HG03575 (cell line): ENCODE results near the gene SOX21.
"Not testable (repeated sequence)": the region's sequence is repeated elsewhere in the genome, so short reads cannot be mapped to it uniquely, and the experiment has no call there.

Source experiments
- ATAC-seq: cut with Tn5 transposase; IDR thresholded peaks from one replicate; pipeline ENCODE4 v1.9.1; 2021; ENCODE audit not compliant: unreplicated experiment, insufficient number of reproducible peaks, low FRiP score; ENCODE audit errors: extremely low read depth

SOX21 gene

GRCh38 chr13:94712287-94712811 lies at the start of gene SOX21:
Gene SOX21, minus strand, starts transcription at chr13:94712545. Its CDS starts 496 bp downstream, at chr13:94712049.
- ATAC-seq: no peak

GRCh38 chr13:94761407-94761806 lies 49.1 kb upstream of the SOX21 start:
- ATAC-seq: no peak

GRCh38 chr13:94759120-94759728 lies 46.9 kb upstream of the SOX21 start:
- ATAC-seq: no peak

GRCh38 chr13:94758436-94758960 lies 46.2 kb upstream of the SOX21 start:
- no peak for ATAC-seq

- ATAC-seq: no peak
Measured at GRCh38 chr13:94753327-94753726, 41.0 kb upstream of the SOX21 start.

GRCh38 chr13:94749162-94749561 lies 36.8 kb upstream of the SOX21 start:
- no peak for ATAC-seq

GRCh38 chr13:94739235-94739634 lies 26.9 kb upstream of the SOX21 start:
- no peak for ATAC-seq

- no peak for ATAC-seq
Measured at GRCh38 chr13:94731028-94731427, 18.7 kb upstream of the SOX21 start.

GRCh38 chr13:94729941-94730340 lies 17.6 kb upstream of the SOX21 start:
- ATAC-seq: not testable (repeated sequence)

GRCh38 chr13:94726425-94726824 lies 14.1 kb upstream of the SOX21 start:
- ATAC-seq: no peak

- no peak for ATAC-seq
Measured at GRCh38 chr13:94722609-94723345, 10.4 kb upstream of the SOX21 start.

- not testable (repeated sequence) for ATAC-seq
Measured at GRCh38 chr13:94718697-94719096, 6.4 kb upstream of the SOX21 start.

GRCh38 chr13:94717916-94718315 lies 5.6 kb upstream of the SOX21 start:
- no peak for ATAC-seq

GRCh38 chr13:94716016-94716415 lies 3.7 kb upstream of the SOX21 start:
- ATAC-seq: no peak

- no peak for ATAC-seq
Measured at GRCh38 chr13:94713561-94714182, 1.3 kb upstream of the SOX21 start.

- no peak for ATAC-seq
Measured at GRCh38 chr13:94712812-94713560, 641 bp upstream of the SOX21 start.

- ATAC-seq: no peak
Measured at GRCh38 chr13:94711561-94712286, 621 bp downstream of the SOX21 start.

GRCh38 chr13:94710881-94711560 lies 1.3 kb downstream of the SOX21 start:
- no peak for ATAC-seq
